ENCODE data around the gene HTRA3. TPM values are rescaled to one million over a fixed set of nuclear protein-coding genes. Genes with fewer than 3 reads are reported as not detected.

HTRA3 gene
- total RNA-seq, 1 donor from 2014 or later, result 3.5 TPM

DNA sequence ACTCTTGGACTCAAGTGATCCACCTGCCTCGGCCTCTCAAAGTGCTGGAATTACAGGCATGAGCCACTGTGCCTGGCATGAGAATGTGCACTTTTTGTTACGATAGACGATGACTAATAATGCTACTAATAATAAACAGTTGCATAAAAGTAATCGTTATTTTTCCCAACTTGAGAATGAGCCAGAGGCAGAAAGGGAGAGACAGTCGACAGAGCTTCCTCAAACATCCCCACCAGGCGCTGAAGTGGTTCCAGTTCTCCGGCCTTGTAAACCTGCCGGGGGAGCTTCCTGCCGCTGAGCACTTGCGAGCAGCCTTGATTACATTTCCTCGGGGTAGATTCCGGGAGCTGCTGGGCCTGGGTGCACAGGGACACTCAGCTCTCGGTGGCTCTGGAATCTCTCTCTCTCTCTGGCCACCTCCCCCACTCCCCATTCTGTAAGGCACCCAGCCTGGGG, 8.9 kb upstream of the HTRA3 start:
- H3K9me3 Mint-ChIP-seq (ENCODE audit: low read depth), result no peaks in the 10 kb centered on the region
- peaks cover 27% of the 10 kb centered on the region for H3K4me1 Mint-ChIP-seq (ENCODE audit: low read depth)
- H3K27ac Mint-ChIP-seq (ENCODE audit: unreplicated experiment), result peak overlapping the region; percentile 27
- H3K27me3 Mint-ChIP-seq (ENCODE audit: low read depth), result peaks cover 6% of the 10 kb centered on the region
- TF ChIP-seq, protein P1, sequence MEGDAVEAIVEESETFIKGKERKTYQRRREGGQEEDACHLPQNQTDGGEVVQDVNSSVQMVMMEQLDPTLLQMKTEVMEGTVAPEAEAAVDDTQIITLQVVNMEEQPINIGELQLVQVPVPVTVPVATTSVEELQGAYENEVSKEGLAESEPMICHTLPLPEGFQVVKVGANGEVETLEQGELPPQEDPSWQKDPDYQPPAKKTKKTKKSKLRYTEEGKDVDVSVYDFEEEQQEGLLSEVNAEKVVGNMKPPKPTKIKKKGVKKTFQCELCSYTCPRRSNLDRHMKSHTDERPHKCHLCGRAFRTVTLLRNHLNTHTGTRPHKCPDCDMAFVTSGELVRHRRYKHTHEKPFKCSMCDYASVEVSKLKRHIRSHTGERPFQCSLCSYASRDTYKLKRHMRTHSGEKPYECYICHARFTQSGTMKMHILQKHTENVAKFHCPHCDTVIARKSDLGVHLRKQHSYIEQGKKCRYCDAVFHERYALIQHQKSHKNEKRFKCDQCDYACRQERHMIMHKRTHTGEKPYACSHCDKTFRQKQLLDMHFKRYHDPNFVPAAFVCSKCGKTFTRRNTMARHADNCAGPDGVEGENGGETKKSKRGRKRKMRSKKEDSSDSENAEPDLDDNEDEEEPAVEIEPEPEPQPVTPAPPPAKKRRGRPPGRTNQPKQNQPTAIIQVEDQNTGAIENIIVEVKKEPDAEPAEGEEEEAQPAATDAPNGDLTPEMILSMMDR (IDR thresholded peaks at IDR 0.05), result peak; percentile 32
- H3K4me3 Mint-ChIP-seq (ENCODE audit: unreplicated experiment), result no peak overlapping the region
- DNase-seq (ENCODE audit: low spot score), result no peak
- H3K36me3 Mint-ChIP-seq (ENCODE audit: low read depth), result peaks cover 2% of the 10 kb centered on the region

DNA sequence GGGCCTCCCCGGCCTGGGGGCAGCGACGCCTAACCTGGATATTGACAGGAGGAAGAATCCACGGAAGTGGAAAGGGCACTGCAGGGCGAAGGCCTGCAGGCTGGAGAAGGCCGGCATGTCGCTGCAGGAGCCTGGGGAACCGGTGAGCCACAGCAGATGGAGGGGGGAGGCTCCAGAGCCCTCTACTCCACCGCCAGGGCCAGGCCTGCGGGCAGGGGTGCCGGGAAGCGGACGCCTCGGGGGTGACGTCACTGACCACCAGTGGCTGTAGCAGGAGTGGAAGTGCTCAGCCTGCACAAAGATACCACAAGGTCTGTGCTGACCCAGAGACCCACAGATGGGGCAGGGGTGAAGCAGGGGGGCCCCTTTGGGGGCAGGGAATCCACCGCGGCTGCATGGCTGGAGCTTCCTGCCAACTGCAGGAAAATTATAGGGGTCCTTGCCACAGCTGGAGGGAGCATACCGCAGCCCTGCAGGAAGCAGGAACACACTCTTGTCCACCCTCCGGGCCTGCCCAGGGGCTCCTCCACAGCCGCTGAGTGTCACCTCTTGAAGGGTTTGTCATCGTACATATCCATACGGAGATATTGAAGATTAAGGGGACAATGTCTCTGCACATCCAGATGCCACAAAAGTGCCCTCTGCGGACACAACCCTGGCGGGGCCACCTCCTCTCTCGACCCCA, 7.6 kb upstream of the HTRA3 start:
- DNase-seq (ENCODE audit: low spot score), result no peak
- Mint-ChIP-seq H3K4me3 (ENCODE audit: unreplicated experiment) (no peak overlapping the region), H3K4me1 (ENCODE audit: low read depth) (peaks cover 20% of the 10 kb centered on the region), H3K27me3 (ENCODE audit: low read depth) (peaks cover 6% of the 10 kb centered on the region), H3K27ac (ENCODE audit: unreplicated experiment) (no peak overlapping the region), H3K9me3 (ENCODE audit: low read depth) (no peaks in the 10 kb centered on the region), H3K36me3 (ENCODE audit: low read depth) (peaks cover 2% of the 10 kb centered on the region)
- TF ChIP-seq, protein P1 (IDR thresholded peaks at IDR 0.05), result no peak

DNA sequence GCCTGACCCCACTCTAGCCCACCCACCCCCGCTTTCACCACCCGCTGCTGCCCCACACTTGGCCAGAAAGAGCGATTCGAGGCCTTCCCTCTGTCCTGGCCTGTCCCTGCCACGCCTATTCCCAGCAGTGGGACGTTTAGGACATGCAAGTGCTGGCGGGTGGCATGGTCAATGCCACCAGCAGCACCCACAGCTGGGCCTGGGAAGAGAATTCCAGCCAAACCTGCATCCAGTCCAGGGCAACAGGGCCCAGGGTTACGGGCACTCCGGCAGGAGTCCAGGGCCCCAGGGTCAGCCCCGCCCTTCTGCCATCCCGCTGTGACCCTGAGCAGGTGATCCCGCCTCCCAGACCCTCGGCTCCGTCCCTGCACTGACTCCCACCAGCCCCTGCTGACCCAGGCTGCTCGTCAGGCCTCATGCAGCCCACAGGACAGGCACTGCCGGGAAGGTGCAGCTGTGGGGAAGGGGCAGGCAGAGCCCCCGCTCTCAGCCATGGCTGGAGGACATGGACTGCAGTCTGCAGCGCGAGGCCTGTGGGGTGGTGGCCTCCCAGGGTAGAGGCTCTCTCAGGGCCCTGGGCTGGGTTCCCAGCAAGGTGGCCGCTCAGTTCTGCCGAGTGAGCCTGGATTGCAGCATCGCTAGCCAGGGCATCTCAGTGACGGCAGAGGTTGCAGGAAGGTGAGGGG, 6.8 kb upstream of the HTRA3 start:
- no peak for DNase-seq (ENCODE audit: low spot score)
- no peak overlapping the region for H3K4me3 Mint-ChIP-seq (ENCODE audit: unreplicated experiment)
- H3K9me3 Mint-ChIP-seq (ENCODE audit: low read depth), result no peaks in the 10 kb centered on the region
- peaks cover 16% of the 10 kb centered on the region for H3K4me1 Mint-ChIP-seq (ENCODE audit: low read depth)
- TF ChIP-seq, protein P1 (IDR thresholded peaks at IDR 0.05), result no peak
- H3K27ac Mint-ChIP-seq (ENCODE audit: unreplicated experiment), result no peak overlapping the region
- peaks cover 6% of the 10 kb centered on the region for H3K27me3 Mint-ChIP-seq (ENCODE audit: low read depth)
- H3K36me3 Mint-ChIP-seq (ENCODE audit: low read depth), result peaks cover 2% of the 10 kb centered on the region

DNA sequence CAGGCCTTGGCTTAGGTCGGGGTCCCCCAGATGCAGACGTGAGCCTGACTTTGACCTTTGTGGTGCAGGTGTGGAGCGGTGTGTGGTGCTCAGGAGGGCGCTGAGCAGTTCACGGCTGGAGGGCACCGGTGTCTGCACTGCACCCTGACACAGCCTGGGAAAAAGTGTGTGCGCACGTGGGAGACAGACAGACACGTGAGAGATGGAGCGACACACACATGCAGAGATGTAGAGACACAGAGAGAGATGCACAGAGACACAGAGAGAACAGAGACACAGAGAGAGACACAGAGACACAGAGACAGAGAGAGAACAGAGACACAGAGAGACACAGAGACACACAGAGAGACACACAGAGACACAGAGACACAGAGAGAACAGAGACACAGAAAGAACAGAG, 6.2 kb upstream of the HTRA3 start:
- Mint-ChIP-seq H3K4me3 (ENCODE audit: unreplicated experiment) (no peak overlapping the region), H3K36me3 (ENCODE audit: low read depth) (peaks cover 2% of the 10 kb centered on the region), H3K27me3 (ENCODE audit: low read depth) (peaks cover 7% of the 10 kb centered on the region), H3K4me1 (ENCODE audit: low read depth) (peaks cover 13% of the 10 kb centered on the region), H3K27ac (ENCODE audit: unreplicated experiment) (no peak overlapping the region), H3K9me3 (ENCODE audit: low read depth) (no peaks in the 10 kb centered on the region)
- TF ChIP-seq, protein P1 (IDR thresholded peaks at IDR 0.05), result no peak
- no peak for DNase-seq (ENCODE audit: low spot score)

DNA sequence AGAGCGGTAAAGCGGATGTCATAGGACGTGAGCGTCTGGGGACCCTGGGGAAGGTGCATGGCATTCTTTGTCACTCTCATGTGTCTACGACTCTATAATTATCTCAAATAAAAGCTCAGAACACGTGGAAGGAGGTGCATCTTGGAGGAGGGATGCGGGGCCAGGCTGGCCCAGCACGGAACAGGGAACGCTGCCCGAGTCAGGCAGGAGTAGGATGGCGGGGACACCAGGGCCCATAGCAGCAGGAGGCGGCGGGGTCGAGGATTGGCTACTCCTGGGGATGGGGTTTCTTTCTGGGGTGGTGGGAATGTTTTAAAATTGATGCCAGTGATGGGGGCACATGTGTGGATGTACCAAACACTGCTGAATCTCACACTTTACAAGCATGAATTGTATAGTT, 5.4 kb upstream of the HTRA3 start:
- DNase-seq (ENCODE audit: low spot score), result no peak
- TF ChIP-seq, protein P1 (IDR thresholded peaks at IDR 0.05), result no peak
- peaks cover 13% of the 10 kb centered on the region for H3K4me1 Mint-ChIP-seq (ENCODE audit: low read depth)
- H3K4me3 Mint-ChIP-seq (ENCODE audit: unreplicated experiment), result no peak overlapping the region
- peaks cover 11% of the 10 kb centered on the region for H3K27me3 Mint-ChIP-seq (ENCODE audit: low read depth)
- H3K27ac Mint-ChIP-seq (ENCODE audit: unreplicated experiment), result no peak overlapping the region
- H3K9me3 Mint-ChIP-seq (ENCODE audit: low read depth), result no peaks in the 10 kb centered on the region
- H3K36me3 Mint-ChIP-seq (ENCODE audit: low read depth), result peaks cover 2% of the 10 kb centered on the region

All from chondrocyte (in vitro differentiated cells).